SK-N-SH (cell line): Measurements from ENCODE around the gene CALHM1. TPM values are rescaled to one million over a fixed set of nuclear protein-coding genes. Genes with fewer than 3 reads are reported as not detected.

ENCODE experiments used
- CTCF ChIA-PET: fragments of 300-600, 350-600 bp; formaldehyde crosslinking; extraction: SDS; loops from one replicate; lab custom pipeline; 2021; lab: Yijun Ruan, JAX
- POLR2A ChIA-PET: fragments of 350-600 bp; sonication (Branson Sonifier 250); formaldehyde crosslinking; extraction: SDS; loops from one replicate; lab custom pipeline; 2020; ENCODE audit warnings: antibody characterized with exemption, inconsistent platforms; lab: Yijun Ruan, JAX
- DNase-seq: peaks from one replicate; pipeline ENCODE4 v3.0.0; 2012
- H2AFZ ChIP-seq: fragments of 200-600 bp; sonication (generic); 2 replicates; pipeline ENCODE4 v1.8.1; 2016; ENCODE audit warnings: antibody characterized with exemption, mild to moderate bottlenecking, low read depth
- H3F3A ChIP-seq: fragments of 200-600 bp; sonication (generic); replicated peaks from 2 replicates; pipeline ENCODE3; 2016; ENCODE audit warnings: antibody characterized with exemption, mild to moderate bottlenecking; ENCODE audit not compliant: insufficient read depth
- H3K27ac ChIP-seq, 2 experiments: fragments of 200-500 bp in 1 of 2; fragments of 200-600 bp in 1 of 2; sonication (Bioruptor generic) in 1 of 2; sonication (generic), shearing (Covaris generic) in 1 of 2; 2 replicates each; pipeline versions ENCODE4 v1.5.1 to v1.6.1; 2014 to 2016; ENCODE audit warnings: low read depth in 2 of 2, inconsistent platforms in 1 of 2, low read length in 1 of 2, mild to moderate bottlenecking in 1 of 2, mixed read lengths in 1 of 2
- H3K27me3 ChIP-seq: fragments of 200-600 bp; sonication (generic), shearing (Covaris generic); 2 replicates; pipeline ENCODE4 v1.6.1; 2016; ENCODE audit warnings: mixed run types; ENCODE audit not compliant: insufficient read depth
- H3K36me3 ChIP-seq, 2 experiments: fragments of 200-500 bp in 1 of 2; fragments of 200-600 bp in 1 of 2; sonication (Bioruptor generic) in 1 of 2; sonication (generic) in 1 of 2; replicated peaks in 1 of 2; 2 replicates each; pipeline versions ENCODE3 to v1.5.1; 2014 to 2016; ENCODE audit warnings: low read length in 1 of 2, mild to moderate bottlenecking in 1 of 2; ENCODE audit not compliant: insufficient read depth in 2 of 2, control insufficient read depth in 1 of 2
- H3K4me1 ChIP-seq, 2 experiments: fragments of 200-500 bp in 1 of 2; fragments of 200-600 bp in 1 of 2; sonication (Bioruptor generic) in 1 of 2; sonication (generic), shearing (Covaris generic) in 1 of 2; 2 replicates each; pipeline versions ENCODE4 v1.5.1 to v1.6.1; 2014 to 2016; ENCODE audit warnings: low read depth in 1 of 2, low read length in 1 of 2, mixed run types in 1 of 2; ENCODE audit not compliant: insufficient read depth in 2 of 2, control insufficient read depth in 1 of 2
- H3K4me2 ChIP-seq: fragments of 200-600 bp; sonication (generic), shearing (Covaris generic); 2 replicates; pipeline ENCODE4 v1.6.1; 2017; ENCODE audit warnings: mixed run types
- H3K4me3 ChIP-seq, 2 experiments: fragments of 200-500 bp in 1 of 2; fragments of 200-600 bp in 1 of 2; sonication (Bioruptor generic) in 1 of 2; sonication (generic), shearing (Covaris generic) in 1 of 2; 2 replicates each; pipeline versions ENCODE4 v1.5.1 to v1.8.1; 2014 to 2016; ENCODE audit warnings: low read depth in 2 of 2, inconsistent platforms in 1 of 2, low read length in 1 of 2, mild to moderate bottlenecking in 1 of 2, mixed read lengths in 1 of 2, moderate library complexity in 1 of 2
- H3K79me2 ChIP-seq: fragments of 200-600 bp; sonication (generic); 2 replicates; pipeline ENCODE4 v1.8.1; 2017; ENCODE audit warnings: mild to moderate bottlenecking; ENCODE audit not compliant: insufficient read depth
- H3K9ac ChIP-seq: fragments of 200-600 bp; sonication (generic); 2 replicates; pipeline ENCODE4 v1.6.1; 2017; ENCODE audit warnings: mixed run types
- H3K9me2 ChIP-seq: fragments of 200-600 bp; sonication (generic); 2 replicates; pipeline ENCODE4 v1.6.1; 2017; ENCODE audit warnings: mixed run types
- H3K9me3 ChIP-seq: fragments of 200-600 bp; sonication (generic); 2 replicates; pipeline ENCODE4 v1.6.1; 2017; ENCODE audit warnings: mixed run types, mild to moderate bottlenecking, moderate library complexity
- H4K20me1 ChIP-seq: fragments of 200-600 bp; sonication (generic); 2 replicates; pipeline ENCODE4 v1.6.1; 2017; ENCODE audit warnings: mild to moderate bottlenecking, mixed run types; ENCODE audit not compliant: insufficient read depth
- ELF1 ChIP-seq: IDR thresholded peaks from 2 replicates; pipeline ENCODE4 v1.4.0; 2012
- FOSL2 ChIP-seq: IDR thresholded peaks from 2 replicates; pipeline ENCODE4 v1.4.0; 2012; ENCODE audit warnings: low read depth, mild to moderate bottlenecking, moderate library complexity, borderline replicate concordance
- REST ChIP-seq: IDR thresholded peaks from 2 replicates; pipeline ENCODE4 v1.6.1; 2012; ENCODE audit warnings: mild to moderate bottlenecking, low read depth, low read length, moderate library complexity
- WGBS: methylation state at CpG from one replicate; pipeline ENCODE4 v1.1.6; 2017; ENCODE audit warnings: low lambda C conversion rate; 5-methylcytosine and 5-hydroxymethylcytosine counted together
- polyA plus RNA-seq, 3 experiments: library from polyadenylated mRNA; depleted of rRNA; stranded (reverse); fragments of >200 nt; gene quantifications; 2 replicates each; pipeline ENCODE4 v1.2.3, GENCODE V29; 2012
- TF ChIP-seq, protein P1 (sequence below): IDR thresholded peaks from 2 replicates; pipeline ENCODE4 v1.4.0; 2012; ENCODE audit warnings: low read depth, borderline replicate concordance
- TF ChIP-seq, protein P2 (sequence below): fragments of 150-350 bp; IDR thresholded peaks from 2 replicates; pipeline ENCODE4 v1.6.1; 2017; ENCODE audit warnings: antibody characterized with exemption, low read length, low read depth, borderline replicate concordance

CALHM1 gene
- polyA plus RNA-seq, 1 of the 3 experiments (the other 2 are of a cell fraction): not detected

- TF ChIP-seq FOSL2 (no peak), ELF1 (no peak), REST (no peak)
- TF ChIP-seq, protein P1, sequence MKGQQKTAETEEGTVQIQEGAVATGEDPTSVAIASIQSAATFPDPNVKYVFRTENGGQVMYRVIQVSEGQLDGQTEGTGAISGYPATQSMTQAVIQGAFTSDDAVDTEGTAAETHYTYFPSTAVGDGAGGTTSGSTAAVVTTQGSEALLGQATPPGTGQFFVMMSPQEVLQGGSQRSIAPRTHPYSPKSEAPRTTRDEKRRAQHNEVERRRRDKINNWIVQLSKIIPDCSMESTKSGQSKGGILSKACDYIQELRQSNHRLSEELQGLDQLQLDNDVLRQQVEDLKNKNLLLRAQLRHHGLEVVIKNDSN: no peak
- TF ChIP-seq, protein P2, sequence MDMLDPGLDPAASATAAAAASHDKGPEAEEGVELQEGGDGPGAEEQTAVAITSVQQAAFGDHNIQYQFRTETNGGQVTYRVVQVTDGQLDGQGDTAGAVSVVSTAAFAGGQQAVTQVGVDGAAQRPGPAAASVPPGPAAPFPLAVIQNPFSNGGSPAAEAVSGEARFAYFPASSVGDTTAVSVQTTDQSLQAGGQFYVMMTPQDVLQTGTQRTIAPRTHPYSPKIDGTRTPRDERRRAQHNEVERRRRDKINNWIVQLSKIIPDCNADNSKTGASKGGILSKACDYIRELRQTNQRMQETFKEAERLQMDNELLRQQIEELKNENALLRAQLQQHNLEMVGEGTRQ: no peak
- TF ChIP-seq, all 33 proteins: peak for 0
These were observed 9.2 kb downstream of the CALHM1 start (continued) for GRCh38 chr10:103449208-103450144.

- 31% methylated on average over 1 of the region's 1 CpG for WGBS
These were observed 10.0 kb downstream of the CALHM1 start for GRCh38 chr10:103448746-103449145.

More at GRCh38 chr10:103448746-103449145, 10.0 kb downstream of the CALHM1 start:
- Histone ChIP-seq H3K79me2 (no peaks in the 10 kb centered on the region), H3K4me3 (no peak overlapping the region), H4K20me1 (no peaks in the 10 kb centered on the region), H3K9me2 (no peaks in the 10 kb centered on the region), H3K4me1 (peaks cover 0 to 18% of the 10 kb centered on the region in 2 experiments; a peak in 1 of 4 replicates), H3K36me3 (peaks cover 33 to 38% of the 10 kb centered on the region in 2 experiments), H3K9ac (no peak overlapping the region), H3K27ac (no peak overlapping the region; a peak in 1 of 4 replicates), H3F3A (peaks cover 5% of the 10 kb centered on the region), H2AFZ (no peak overlapping the region), H3K27me3 (no peaks in the 10 kb centered on the region), H3K4me2 (no peak overlapping the region), H3K9me3 (no peaks in the 10 kb centered on the region)
- ChIA-PET CTCF (no interaction called here), POLR2A (interaction anchor here (1.2 kb wide), 1 partner anchor 12 kb away, joined by 3 read pairs; no protein-coding TSS in a partner anchor)
- DNase-seq: no peak
- TF ChIP-seq FOSL2 (0 out of 2 replicates have a peak, but pooled peaks have one; percentile 12), REST (no peak)
